H9 (cell line): ENCODE results near the gene FUS. TPM values are rescaled to one million over a fixed set of nuclear protein-coding genes. Genes with fewer than 3 reads are reported as not detected.

Experiments
- DNase-seq: peaks from one replicate; pipeline ENCODE4 v3.0.0-alpha.2; 2017
- H2AFZ ChIP-seq: one replicate; pipeline ENCODE4 v1.6.1; 2013; ENCODE audit warnings: mild to moderate bottlenecking, low read length, control low read depth, moderate library complexity
- H2AK5ac ChIP-seq: 2 replicates; pipeline ENCODE4 v1.6.1; 2013; ENCODE audit warnings: low read length, control low read depth, mixed read lengths; ENCODE audit not compliant: insufficient read length
- H2BK120ac ChIP-seq: one replicate; pipeline ENCODE4 v1.6.1; 2013; ENCODE audit warnings: low read depth, mild to moderate bottlenecking, low read length, control low read depth, inconsistent platforms; ENCODE audit not compliant: poor library complexity, severe bottlenecking
- H2BK12ac ChIP-seq: 2 replicates; pipeline ENCODE4 v1.6.1; 2013; ENCODE audit warnings: low read length, control low read depth, mixed read lengths, low read depth; ENCODE audit not compliant: insufficient read length
- H2BK15ac ChIP-seq: 2 replicates; pipeline ENCODE4 v1.6.1; 2013; ENCODE audit warnings: low read depth, low read length, control low read depth
- H2BK20ac ChIP-seq: one replicate; pipeline ENCODE4 v1.6.1; 2013; ENCODE audit warnings: low read depth, mild to moderate bottlenecking, low read length, control low read depth, inconsistent platforms; ENCODE audit not compliant: poor library complexity, severe bottlenecking
- H2BK5ac ChIP-seq: 2 replicates; pipeline ENCODE4 v1.6.1; 2013; ENCODE audit warnings: low read length, control low read depth, mixed read lengths; ENCODE audit not compliant: insufficient read length
- H3K14ac ChIP-seq: 2 replicates; pipeline ENCODE4 v1.6.1; 2013; ENCODE audit warnings: low read length, control low read depth; ENCODE audit not compliant: insufficient read depth
- H3K18ac ChIP-seq: 2 replicates; pipeline ENCODE4 v1.6.1; 2013; ENCODE audit warnings: low read depth, mild to moderate bottlenecking, mixed read lengths, low read length, control low read depth; ENCODE audit not compliant: insufficient read length
- H3K23ac ChIP-seq: 2 replicates; pipeline ENCODE4 v1.6.1; 2013; ENCODE audit warnings: low read length, control low read depth, mixed read lengths, low read depth; ENCODE audit not compliant: insufficient read length
- H3K23me2 ChIP-seq: 2 replicates; pipeline ENCODE4 v1.6.1; 2013; ENCODE audit warnings: low read depth, mild to moderate bottlenecking, mixed read lengths, low read length, control low read depth; ENCODE audit not compliant: insufficient read length, poor library complexity, severe bottlenecking
- H3K27ac ChIP-seq: 2 replicates; pipeline ENCODE4 v1.5.1; 2013; ENCODE audit warnings: low read length, control low read depth, mixed read lengths, low read depth; ENCODE audit not compliant: insufficient read length
- H3K27me3 ChIP-seq: 2 replicates; pipeline ENCODE4 v1.6.1; 2013; ENCODE audit warnings: low read length, control low read depth, inconsistent platforms; ENCODE audit not compliant: insufficient read depth
- H3K4ac ChIP-seq: 2 replicates; pipeline ENCODE4 v1.6.1; 2013; ENCODE audit warnings: low read depth, mild to moderate bottlenecking, control low read depth, inconsistent platforms, low read length, moderate library complexity
- H3K4me1 ChIP-seq: 2 replicates; pipeline ENCODE4 v1.6.1; 2013; ENCODE audit warnings: low read length, control low read depth, inconsistent platforms; ENCODE audit not compliant: insufficient read depth
- H3K4me2 ChIP-seq: 2 replicates; pipeline ENCODE4 v1.6.1; 2013; ENCODE audit warnings: low read length, control low read depth, mixed read lengths; ENCODE audit not compliant: insufficient read length, insufficient read depth
- H3K56ac ChIP-seq: 2 replicates; pipeline ENCODE4 v1.6.1; 2013; ENCODE audit warnings: low read depth, mild to moderate bottlenecking, mixed read lengths, low read length, control low read depth; ENCODE audit not compliant: insufficient read length
- H3K79me1 ChIP-seq: 2 replicates; pipeline ENCODE4 v1.6.1; 2013; ENCODE audit warnings: low read depth, mild to moderate bottlenecking, moderate library complexity, low read length, control low read depth, inconsistent platforms; ENCODE audit not compliant: insufficient read depth, poor library complexity, severe bottlenecking
- H3K79me2 ChIP-seq: 2 replicates; pipeline ENCODE4 v1.6.1; 2013; ENCODE audit warnings: low read length, control low read depth, inconsistent platforms; ENCODE audit not compliant: insufficient read depth
- H3K9ac ChIP-seq: 2 replicates; pipeline ENCODE4 v1.6.1; 2013; ENCODE audit warnings: low read length, control low read depth, mixed read lengths; ENCODE audit not compliant: insufficient read length; ENCODE audit errors: extremely low read depth
- H3K9me3 ChIP-seq: one replicate; pipeline ENCODE4 v1.6.1; 2013; ENCODE audit warnings: low read depth, low read length, inconsistent platforms; ENCODE audit not compliant: control insufficient read depth
- H3T11ph ChIP-seq: one replicate; pipeline ENCODE4 v1.6.1; 2013; ENCODE audit warnings: mild to moderate bottlenecking, low read length, control low read depth, inconsistent platforms
- H4K20me1 ChIP-seq: one replicate; pipeline ENCODE4 v1.6.1; 2013; ENCODE audit not compliant: control insufficient read depth, insufficient read length, insufficient read depth
- H4K5ac ChIP-seq: 2 replicates; pipeline ENCODE4 v1.6.1; 2013; ENCODE audit warnings: low read depth, mild to moderate bottlenecking, mixed read lengths, low read length, control low read depth; ENCODE audit not compliant: insufficient read length
- H4K8ac ChIP-seq: replicated peaks from 2 replicates; pipeline ENCODE4 v1.6.1; 2013; ENCODE audit warnings: low read length, control low read depth, mixed read lengths, low read depth; ENCODE audit not compliant: insufficient read length
- H4K91ac ChIP-seq: 2 replicates; pipeline ENCODE4 v1.6.1; 2013; ENCODE audit warnings: low read depth, mild to moderate bottlenecking, moderate library complexity, mixed read lengths, low read length, control low read depth; ENCODE audit not compliant: insufficient read length
- H3K27ac Mint-ChIP-seq, 3 experiments: 2 replicates in 2 of 3; 3 replicates in 1 of 3; pipeline ENCODE4 v1.8.0; 2020 to 2021; ENCODE audit warnings: mixed read lengths in 3 of 3, mild to moderate bottlenecking in 1 of 3, moderate library complexity in 1 of 3
- H3K27me3 Mint-ChIP-seq: 2 replicates; pipeline ENCODE4 v1.8.0; 2021; ENCODE audit warnings: low read depth, mild to moderate bottlenecking, moderate library complexity, mixed read lengths
- H3K36me3 Mint-ChIP-seq, 3 experiments: 2 replicates in 2 of 3; 3 replicates in 1 of 3; pipeline ENCODE4 v1.8.0; 2020 to 2021; ENCODE audit warnings: low read depth in 3 of 3, mixed read lengths in 3 of 3; ENCODE audit not compliant: insufficient read depth in 1 of 3
- H3K4me1 Mint-ChIP-seq, 2 experiments: 2 replicates each; pipeline ENCODE4 v1.8.0; 2020; ENCODE audit warnings: mixed read lengths in 2 of 2
- H3K4me3 Mint-ChIP-seq, 2 experiments: 2 replicates in 1 of 2; 3 replicates in 1 of 2; pipeline ENCODE4 v1.8.0; 2020 to 2021; ENCODE audit warnings: mild to moderate bottlenecking in 2 of 2, mixed read lengths in 2 of 2, moderate library complexity in 1 of 2
- H3K9me3 Mint-ChIP-seq, 2 experiments: 2 replicates in 1 of 2; 3 replicates in 1 of 2; pipeline ENCODE4 v1.8.0; 2020; ENCODE audit warnings: mild to moderate bottlenecking in 2 of 2, mixed read lengths in 2 of 2, moderate library complexity in 1 of 2
- WGBS: extraction: QIAGEN DNeasy Blood & Tissue Kit; methylation state at CpG from one replicate; pipeline ENCODE4 v1.1.7; 2013; ENCODE audit warnings: missing lambda C conversion rate, low lambda C conversion rate, mixed read lengths; ENCODE audit not compliant: insufficient read length; ENCODE audit errors: extremely low coverage; 5-methylcytosine and 5-hydroxymethylcytosine counted together
- total RNA-seq: library from RNA; stranded (reverse); gene quantifications from 2 replicates; pipeline ENCODE4 v1.2.1, GENCODE V29; 2021
- TF ChIP-seq, protein P1 (sequence below): fragments of 200-600 bp; sonication (generic); conservative IDR thresholded peaks from 3 replicates; pipeline ENCODE4 v1.8.0; 2021; ENCODE audit warnings: antibody characterized with exemption, mild to moderate bottlenecking

The FUS gene
- total RNA-seq, 1 experiment from 2014 or later = 1,034 TPM

DNA sequence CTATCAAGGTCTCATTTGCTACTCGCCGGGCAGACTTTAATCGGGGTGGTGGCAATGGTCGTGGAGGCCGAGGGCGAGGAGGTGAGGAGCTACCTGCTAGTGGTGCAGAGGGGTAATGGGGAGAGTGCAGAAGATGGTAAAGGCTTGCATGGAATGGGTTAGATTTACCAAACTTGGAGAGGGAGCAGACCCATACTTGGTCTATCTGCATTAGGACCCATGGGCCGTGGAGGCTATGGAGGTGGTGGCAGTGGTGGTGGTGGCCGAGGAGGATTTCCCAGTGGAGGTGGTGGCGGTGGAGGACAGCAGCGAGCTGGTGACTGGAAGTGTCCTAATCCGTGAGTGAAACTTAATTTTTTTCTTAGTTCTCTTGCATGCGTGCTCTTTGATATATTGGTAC, 10.1 kb downstream of the FUS start:
- no CpG with 5 or more reads among the region's 12 CpGs for WGBS
- Histone ChIP-seq H3T11ph (no peak overlapping the region), H3K9me3 (no peaks in the 10 kb centered on the region), H2BK12ac (no peak overlapping the region), H4K5ac (no peak overlapping the region), H2AK5ac (no peak overlapping the region), H3K4me2 (no peak overlapping the region), H3K23ac (no peak overlapping the region), H3K4ac (no peak overlapping the region), H2BK20ac (no peak overlapping the region), H3K27ac (no peak overlapping the region), H2BK5ac (no peak overlapping the region), H3K56ac (no peak overlapping the region), H2AFZ (no peak overlapping the region), H3K27me3 (no peaks in the 10 kb centered on the region), H3K79me2 (peaks cover 6% of the 10 kb centered on the region; the same call in 1 of the 2 replicates), H2BK15ac (no peak overlapping the region), H3K79me1 (peaks cover 9% of the 10 kb centered on the region), H3K23me2 (no peaks in the 10 kb centered on the region), H3K14ac (no peak overlapping the region), H3K4me1 (no peaks in the 10 kb centered on the region), H4K20me1 (no peaks in the 10 kb centered on the region), H2BK120ac (no peak overlapping the region), H3K18ac (no peak overlapping the region), H3K9ac (no peak overlapping the region), H4K91ac (no peak overlapping the region), H4K8ac (no peak overlapping the region)
- Mint-ChIP-seq H3K27me3 (peaks cover 2% of the 10 kb centered on the region; the same call in 1 of the 2 replicates), H3K4me3 (peak overlapping the region in 1 of 2 experiments; percentile 16; a peak in 2 of 5 replicates), H3K27ac (peak overlapping the region in 2 of 3 experiments; percentile 69 to 88; a peak in 4 of 7 replicates), H3K36me3 (peaks cover 91 to 100% (median 99%) of the 10 kb centered on the region in 3 experiments), H3K4me1 (peaks cover 2 to 7% of the 10 kb centered on the region in 2 experiments; a peak in 2 of 4 replicates), H3K9me3 (no peaks in the 10 kb centered on the region)
- TF ChIP-seq, protein P1, sequence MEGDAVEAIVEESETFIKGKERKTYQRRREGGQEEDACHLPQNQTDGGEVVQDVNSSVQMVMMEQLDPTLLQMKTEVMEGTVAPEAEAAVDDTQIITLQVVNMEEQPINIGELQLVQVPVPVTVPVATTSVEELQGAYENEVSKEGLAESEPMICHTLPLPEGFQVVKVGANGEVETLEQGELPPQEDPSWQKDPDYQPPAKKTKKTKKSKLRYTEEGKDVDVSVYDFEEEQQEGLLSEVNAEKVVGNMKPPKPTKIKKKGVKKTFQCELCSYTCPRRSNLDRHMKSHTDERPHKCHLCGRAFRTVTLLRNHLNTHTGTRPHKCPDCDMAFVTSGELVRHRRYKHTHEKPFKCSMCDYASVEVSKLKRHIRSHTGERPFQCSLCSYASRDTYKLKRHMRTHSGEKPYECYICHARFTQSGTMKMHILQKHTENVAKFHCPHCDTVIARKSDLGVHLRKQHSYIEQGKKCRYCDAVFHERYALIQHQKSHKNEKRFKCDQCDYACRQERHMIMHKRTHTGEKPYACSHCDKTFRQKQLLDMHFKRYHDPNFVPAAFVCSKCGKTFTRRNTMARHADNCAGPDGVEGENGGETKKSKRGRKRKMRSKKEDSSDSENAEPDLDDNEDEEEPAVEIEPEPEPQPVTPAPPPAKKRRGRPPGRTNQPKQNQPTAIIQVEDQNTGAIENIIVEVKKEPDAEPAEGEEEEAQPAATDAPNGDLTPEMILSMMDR = no peak
- no peak for DNase-seq
